ENCODE measurements around the gene ZNF550. TPM values are rescaled to one million over a fixed set of nuclear protein-coding genes. Genes with fewer than 3 reads are reported as not detected.

Gene ZNF550
- total RNA-seq, 1 experiment from 2014 or later: 13.5 TPM

GRCh38 chr19:57546513-57546912 is 13.2 kb downstream of the ZNF550 start:
- Mint-ChIP-seq H3K27me3 (ENCODE audit: low read depth) (no peaks in the 10 kb centered on the region), H3K4me1 (no peaks in the 10 kb centered on the region), H3K9me3 (peaks cover 46 to 72% of the 10 kb centered on the region in 2 experiments), H3K36me3 (ENCODE audit: insufficient read depth in 1 of 3, low read depth in 3 of 3) (peaks cover 97 to 99% (median 97%) of the 10 kb centered on the region in 3 experiments), H3K27ac (no peak overlapping the region), H3K4me3 (no peak overlapping the region)
- H2BK20ac ChIP-seq (ENCODE audit: low read depth, low read length, poor library complexity, severe bottlenecking): no peak overlapping the region
- no peak overlapping the region for H3K9ac ChIP-seq (ENCODE audit: extremely low read depth, insufficient read length, low read length)
- no peak overlapping the region for H2BK12ac ChIP-seq (ENCODE audit: insufficient read length, low read depth, low read length)
- H3K56ac ChIP-seq (ENCODE audit: insufficient read length, low read depth, low read length): no peak overlapping the region
- H2AFZ ChIP-seq (ENCODE audit: low read length): no peak overlapping the region
- H3K4me2 ChIP-seq (ENCODE audit: insufficient read depth, insufficient read length, low read length): no peak overlapping the region
- no peaks in the 10 kb centered on the region for H3K23me2 ChIP-seq (ENCODE audit: insufficient read length, low read depth, low read length, poor library complexity, severe bottlenecking)
- no peak for DNase-seq
- no CpG with 5 or more reads among the region's 1 CpG for WGBS (ENCODE audit: extremely low coverage, insufficient read length, low lambda C conversion rate)
- no peak overlapping the region for H2BK120ac ChIP-seq (ENCODE audit: low read depth, low read length, poor library complexity, severe bottlenecking)
- H3K23ac ChIP-seq (ENCODE audit: insufficient read length, low read depth, low read length): no peak overlapping the region
- TF ChIP-seq, protein P1, sequence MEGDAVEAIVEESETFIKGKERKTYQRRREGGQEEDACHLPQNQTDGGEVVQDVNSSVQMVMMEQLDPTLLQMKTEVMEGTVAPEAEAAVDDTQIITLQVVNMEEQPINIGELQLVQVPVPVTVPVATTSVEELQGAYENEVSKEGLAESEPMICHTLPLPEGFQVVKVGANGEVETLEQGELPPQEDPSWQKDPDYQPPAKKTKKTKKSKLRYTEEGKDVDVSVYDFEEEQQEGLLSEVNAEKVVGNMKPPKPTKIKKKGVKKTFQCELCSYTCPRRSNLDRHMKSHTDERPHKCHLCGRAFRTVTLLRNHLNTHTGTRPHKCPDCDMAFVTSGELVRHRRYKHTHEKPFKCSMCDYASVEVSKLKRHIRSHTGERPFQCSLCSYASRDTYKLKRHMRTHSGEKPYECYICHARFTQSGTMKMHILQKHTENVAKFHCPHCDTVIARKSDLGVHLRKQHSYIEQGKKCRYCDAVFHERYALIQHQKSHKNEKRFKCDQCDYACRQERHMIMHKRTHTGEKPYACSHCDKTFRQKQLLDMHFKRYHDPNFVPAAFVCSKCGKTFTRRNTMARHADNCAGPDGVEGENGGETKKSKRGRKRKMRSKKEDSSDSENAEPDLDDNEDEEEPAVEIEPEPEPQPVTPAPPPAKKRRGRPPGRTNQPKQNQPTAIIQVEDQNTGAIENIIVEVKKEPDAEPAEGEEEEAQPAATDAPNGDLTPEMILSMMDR (conservative IDR thresholded peaks at IDR 0.05): no peak
- no peak overlapping the region for H2BK5ac ChIP-seq (ENCODE audit: insufficient read length, low read length)
- H4K8ac ChIP-seq (replicated peaks; ENCODE audit: insufficient read length, low read depth, low read length): no peak overlapping the region
- H3K18ac ChIP-seq (ENCODE audit: insufficient read length, low read depth, low read length): no peak overlapping the region
- H4K20me1 ChIP-seq (ENCODE audit: control insufficient read depth, insufficient read depth, insufficient read length): no peaks in the 10 kb centered on the region
- H3K9me3 ChIP-seq (ENCODE audit: control insufficient read depth, low read depth, low read length): peaks cover 18% of the 10 kb centered on the region
- H2AK5ac ChIP-seq (ENCODE audit: insufficient read length, low read length): no peak overlapping the region
- H3K4me1 ChIP-seq (ENCODE audit: insufficient read depth, low read length): no peaks in the 10 kb centered on the region
- H3K27me3 ChIP-seq (ENCODE audit: insufficient read depth, low read length): no peaks in the 10 kb centered on the region
- no peak overlapping the region for H4K91ac ChIP-seq (ENCODE audit: insufficient read length, low read depth, low read length)
- no peaks in the 10 kb centered on the region for H3K79me1 ChIP-seq (ENCODE audit: insufficient read depth, low read depth, low read length, poor library complexity, severe bottlenecking)
- no peaks in the 10 kb centered on the region for H3K79me2 ChIP-seq (ENCODE audit: insufficient read depth, low read length)
- no peak overlapping the region for H3K4ac ChIP-seq (ENCODE audit: low read depth, low read length)
- no peak overlapping the region for H3K27ac ChIP-seq (ENCODE audit: insufficient read length, low read depth, low read length)
- no peak overlapping the region for H3K14ac ChIP-seq (ENCODE audit: insufficient read depth, low read length)
- no peak overlapping the region for H3T11ph ChIP-seq (ENCODE audit: low read length)
- no peak overlapping the region for H4K5ac ChIP-seq (ENCODE audit: insufficient read length, low read depth, low read length)
- no peak overlapping the region for H2BK15ac ChIP-seq (ENCODE audit: low read depth, low read length)

Measured in H9 (cell line).